LNCaP clone FGC (cell line): ENCODE data around the gene WDR82.

Experiments used
- DNase-seq: peaks from one replicate; pipeline ENCODE4 v3.0.0-alpha.2; 2011; ENCODE audit warnings: low read depth
- H3K4me3 ChIP-seq: 2 replicates; pipeline ENCODE4 v1.5.1; 2011; ENCODE audit warnings: mild to moderate bottlenecking, low read depth, low read length, control low read depth
- TF ChIP-seq, protein P1 (sequence below): IDR thresholded peaks from 2 replicates; pipeline ENCODE4 v1.5.1; 2012; ENCODE audit warnings: mild to moderate bottlenecking; ENCODE audit not compliant: control insufficient read depth, insufficient read depth; ENCODE audit errors: extremely low read depth

WDR82 gene

GRCh38 chr3:52210037-52210436 is 68.4 kb downstream of the WDR82 start:
- no peak for DNase-seq
- no peak overlapping the region for H3K4me3 ChIP-seq
- TF ChIP-seq, protein P1, sequence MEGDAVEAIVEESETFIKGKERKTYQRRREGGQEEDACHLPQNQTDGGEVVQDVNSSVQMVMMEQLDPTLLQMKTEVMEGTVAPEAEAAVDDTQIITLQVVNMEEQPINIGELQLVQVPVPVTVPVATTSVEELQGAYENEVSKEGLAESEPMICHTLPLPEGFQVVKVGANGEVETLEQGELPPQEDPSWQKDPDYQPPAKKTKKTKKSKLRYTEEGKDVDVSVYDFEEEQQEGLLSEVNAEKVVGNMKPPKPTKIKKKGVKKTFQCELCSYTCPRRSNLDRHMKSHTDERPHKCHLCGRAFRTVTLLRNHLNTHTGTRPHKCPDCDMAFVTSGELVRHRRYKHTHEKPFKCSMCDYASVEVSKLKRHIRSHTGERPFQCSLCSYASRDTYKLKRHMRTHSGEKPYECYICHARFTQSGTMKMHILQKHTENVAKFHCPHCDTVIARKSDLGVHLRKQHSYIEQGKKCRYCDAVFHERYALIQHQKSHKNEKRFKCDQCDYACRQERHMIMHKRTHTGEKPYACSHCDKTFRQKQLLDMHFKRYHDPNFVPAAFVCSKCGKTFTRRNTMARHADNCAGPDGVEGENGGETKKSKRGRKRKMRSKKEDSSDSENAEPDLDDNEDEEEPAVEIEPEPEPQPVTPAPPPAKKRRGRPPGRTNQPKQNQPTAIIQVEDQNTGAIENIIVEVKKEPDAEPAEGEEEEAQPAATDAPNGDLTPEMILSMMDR, result no peak

GRCh38 chr3:52208556-52208955 is 69.9 kb downstream of the WDR82 start:
- no peak overlapping the region for H3K4me3 ChIP-seq
- DNase-seq, result no peak
- TF ChIP-seq, protein P1, result no peak

DNA sequence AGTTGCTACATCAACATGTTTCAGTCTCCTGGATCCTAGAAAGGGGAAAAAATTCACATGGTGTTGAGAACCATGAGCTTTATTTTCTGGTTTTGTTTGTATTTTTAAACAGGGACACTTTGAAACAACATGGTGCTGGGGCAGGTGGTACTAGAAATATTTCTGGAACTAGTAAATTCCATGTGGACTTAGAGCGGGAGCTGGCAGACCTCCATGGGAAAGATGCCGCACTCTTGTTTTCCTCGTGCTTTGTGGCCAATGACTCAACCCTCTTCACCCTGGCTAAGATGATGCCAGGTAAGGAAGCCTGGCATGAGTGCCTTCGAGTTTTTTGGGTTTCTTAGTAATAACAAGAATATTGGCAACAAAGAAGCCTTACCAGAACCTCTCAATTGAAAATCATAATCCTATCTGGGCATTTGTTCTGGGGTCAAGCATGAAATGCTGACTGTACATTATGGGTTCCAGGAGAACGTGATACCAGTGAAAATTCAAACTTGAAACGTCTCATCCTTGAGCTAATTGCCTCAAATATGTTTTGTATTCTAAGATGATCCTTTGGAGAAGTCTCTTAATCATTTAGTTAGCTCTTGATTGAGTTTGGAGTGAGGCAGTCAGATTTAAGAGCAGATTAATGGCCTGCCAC is 72.6 kb downstream of the WDR82 start:
- DNase-seq, result no peak
- no peak overlapping the region for H3K4me3 ChIP-seq
- TF ChIP-seq, protein P1, result no peak
